HCT116 (cell line): ENCODE measurements around the gene SEMA6D. TPM values are rescaled to one million over a fixed set of nuclear protein-coding genes. Genes with fewer than 3 reads are reported as not detected.

ENCODE experiments used
- ATAC-seq: fragments of 200-7000 bp; cut with Tn5 transposase; 2 replicates; pipeline ENCODE4 v1.9.1; 2020; ENCODE audit warnings: mild to moderate bottlenecking, moderate library complexity
- BruUV-seq: library from RNA; stranded (reverse); fragments of 400-500 nt; replicated peaks from 2 replicates; lab custom pipeline; 2021; lab: Mats Ljungman, UMichigan
- CTCF ChIA-PET: fragments of 300-600 bp; sonication (Branson Sonifier 250); formaldehyde crosslinking; loops from one replicate; lab custom pipeline; 2021; ENCODE audit warnings: antibody characterized with exemption; lab: Charles Lee
- POLR2A ChIA-PET: fragments of 300-600, 350-600 bp; sonication (Branson Sonifier 250); formaldehyde crosslinking; loops from one replicate; lab custom pipeline; 2021; ENCODE audit warnings: antibody characterized with exemption; lab: Charles Lee
- RAD21 ChIA-PET, 2 experiments: fragments of 300-600 bp; sonication (Branson Sonifier 250); formaldehyde crosslinking; loops; one replicate each; lab custom pipeline; 2023; ENCODE audit warnings: low total read pairs in 2 of 2; ENCODE audit not compliant: uncharacterized antibody in 2 of 2, unreplicated experiment in 2 of 2, low non-redundant PET in 1 of 2; lab: Charles Lee
- DNase-seq: peaks from one replicate; pipeline ENCODE4 v3.0.0-alpha.2; 2010; ENCODE audit warnings: low read depth, low spot score
- H2AFZ ChIP-seq: fragments of 200-600 bp; shearing (Covaris generic), sonication (generic); 2 replicates; pipeline ENCODE4 v1.6.1; 2017; ENCODE audit warnings: low read depth, mixed run types, mixed read lengths, antibody characterized with exemption, low read length; ENCODE audit not compliant: poor library complexity, severe bottlenecking
- H3K27ac ChIP-seq: 2 replicates; pipeline ENCODE4 v1.5.1; 2012; ENCODE audit warnings: low read depth, low read length
- H3K27me3 ChIP-seq: fragments of 200-600 bp; sonication (generic); 2 replicates; pipeline ENCODE4 v1.6.1; 2016; ENCODE audit warnings: mixed run types, low read length, mixed read lengths; ENCODE audit not compliant: insufficient read depth
- H3K36me3 ChIP-seq, 2 experiments: fragments of 200-500 bp in 1 of 2; fragments of 200-600 bp in 1 of 2; sonication (Bioruptor generic) in 1 of 2; sonication (generic) in 1 of 2; 2 replicates each; pipeline versions ENCODE4 v1.5.1 to v1.6.1; 2014 to 2016; ENCODE audit warnings: low read length in 2 of 2, inconsistent platforms in 1 of 2, mixed read lengths in 1 of 2, mixed run types in 1 of 2; ENCODE audit not compliant: insufficient read depth in 2 of 2, control insufficient read depth in 1 of 2
- H3K4me1 ChIP-seq, 2 experiments: fragments of 200-600 bp in 1 of 2; sonication (generic) in 1 of 2; 2 replicates each; pipeline versions ENCODE4 v1.5.1 to v1.6.1; 2012 to 2017; ENCODE audit warnings: low read length in 2 of 2, inconsistent platforms in 1 of 2, mild to moderate bottlenecking in 1 of 2, mixed read lengths in 1 of 2, mixed run types in 1 of 2, moderate library complexity in 1 of 2; ENCODE audit not compliant: insufficient read depth in 2 of 2, control insufficient read depth in 1 of 2
- H3K4me2 ChIP-seq: fragments of 200-600 bp; sonication (generic); 2 replicates; pipeline ENCODE4 v1.6.1; 2017; ENCODE audit warnings: mixed run types, low read length, mixed read lengths
- H3K4me3 ChIP-seq, 2 experiments: fragments of 200-600 bp in 1 of 2; sonication (generic) in 1 of 2; replicated peaks in 1 of 2; 2 replicates each; pipeline ENCODE4 v1.5.1; 2011 to 2016; ENCODE audit warnings: low read length in 2 of 2, control low read depth in 1 of 2, low read depth in 1 of 2, mild to moderate bottlenecking in 1 of 2, mixed read lengths in 1 of 2, mixed run types in 1 of 2
- H3K79me2 ChIP-seq: fragments of 200-600 bp; sonication (generic); 2 replicates; pipeline ENCODE4 v1.6.1; 2017; ENCODE audit warnings: mild to moderate bottlenecking, mixed run types, low read length, moderate library complexity, mixed read lengths; ENCODE audit not compliant: insufficient read depth
- H3K9ac ChIP-seq: fragments of 200-600 bp; sonication (generic); 2 replicates; pipeline ENCODE4 v1.6.1; 2016; ENCODE audit warnings: low read length, mixed read lengths
- H3K9me2 ChIP-seq: fragments of 200-600 bp; sonication (generic), shearing (Covaris generic); 2 replicates; pipeline ENCODE4 v1.6.1; 2017; ENCODE audit warnings: mixed run types, mild to moderate bottlenecking, moderate library complexity; ENCODE audit not compliant: insufficient read depth
- H3K9me3 ChIP-seq, 2 experiments: fragments of 200-500 bp in 1 of 2; fragments of 200-600 bp in 1 of 2; sonication (Bioruptor generic) in 1 of 2; sonication (generic) in 1 of 2; 2 replicates each; pipeline ENCODE4 v1.6.1; 2014 to 2017; ENCODE audit warnings: low read length in 2 of 2, mixed read lengths in 2 of 2, inconsistent platforms in 1 of 2, low read depth in 1 of 2, mild to moderate bottlenecking in 1 of 2, mixed run types in 1 of 2, moderate library complexity in 1 of 2; ENCODE audit not compliant: control insufficient read depth in 1 of 2, insufficient read depth in 1 of 2
- H4K20me1 ChIP-seq: fragments of 200-600 bp; sonication (generic), shearing (Covaris generic); 2 replicates; pipeline ENCODE4 v1.6.1; 2017; ENCODE audit warnings: mixed run types, mild to moderate bottlenecking, moderate library complexity; ENCODE audit not compliant: insufficient read depth
- CBX3 ChIP-seq: IDR thresholded peaks from 2 replicates; pipeline ENCODE4 v1.6.1; 2012; ENCODE audit warnings: low read depth
- CEBPB ChIP-seq: IDR thresholded peaks from 2 replicates; pipeline ENCODE4 v1.6.1; 2012; ENCODE audit warnings: low read depth
- ELF1 ChIP-seq: IDR thresholded peaks from 2 replicates; pipeline ENCODE4 v1.6.1; 2012; ENCODE audit warnings: low read depth, borderline replicate concordance
- EZH2 ChIP-seq: fragments of 200-600 bp; sonication (generic); IDR thresholded peaks from 2 replicates; pipeline ENCODE4 v1.6.1; 2017; ENCODE audit warnings: antibody characterized with exemption, mixed run types
- EZH2phosphoT487 ChIP-seq: fragments of 200-600 bp; IDR thresholded peaks from 2 replicates; pipeline ENCODE4 v1.6.1; 2018; ENCODE audit warnings: antibody characterized with exemption, borderline replicate concordance
- FOSL1 ChIP-seq: IDR thresholded peaks from 2 replicates; pipeline ENCODE4 v1.6.1; 2012; ENCODE audit warnings: low read depth
- JUND ChIP-seq: IDR thresholded peaks from 2 replicates; pipeline ENCODE4 v1.6.1; 2012
- POLR2A ChIP-seq: IDR thresholded peaks from 2 replicates; pipeline ENCODE4 v1.7.0; 2011; ENCODE audit warnings: borderline replicate concordance; ENCODE audit not compliant: insufficient read depth, insufficient read length; ENCODE audit errors: extremely low read depth
- POLR2AphosphoS5 ChIP-seq: IDR thresholded peaks from 2 replicates; pipeline ENCODE4 v1.6.1; 2011; ENCODE audit warnings: mild to moderate bottlenecking, low read depth, low read length, moderate library complexity
- RAD21 ChIP-seq: IDR thresholded peaks from 2 replicates; pipeline ENCODE4 v1.6.1; 2012; ENCODE audit warnings: low read depth, mild to moderate bottlenecking
- SIN3A ChIP-seq: IDR thresholded peaks from 2 replicates; pipeline ENCODE4 v1.6.1; 2012; ENCODE audit warnings: low read depth
- SP1 ChIP-seq: IDR thresholded peaks from 2 replicates; pipeline ENCODE4 v1.6.1; 2012; ENCODE audit warnings: low read depth
- SRF ChIP-seq: IDR thresholded peaks from 2 replicates; pipeline ENCODE4 v1.6.1; 2012; ENCODE audit warnings: low read depth
- TCF7L2 ChIP-seq: IDR thresholded peaks from 2 replicates; pipeline ENCODE4 v1.7.0; 2011; ENCODE audit warnings: borderline replicate concordance, inconsistent platforms; ENCODE audit not compliant: insufficient read depth, insufficient read length; ENCODE audit errors: extremely low read depth
- ZFX ChIP-seq: fragments of 450-650 bp; IDR thresholded peaks from 2 replicates; pipeline ENCODE4 v1.6.1; 2017
- ZNF274 ChIP-seq: fragments of 200-500 bp; sonication (Bioruptor generic); IDR thresholded peaks from 2 replicates; pipeline ENCODE4 v1.6.1; 2014; ENCODE audit warnings: mild to moderate bottlenecking, low read depth, low read length, inconsistent platforms
- intact Hi-C: fragments of 100-400 bp; cut with micrococcal nuclease; formaldehyde crosslinking; loops from 2 replicates; pipeline ENCODE4 v1.10.0; 2022
- total RNA-seq: library from RNA; stranded (reverse); gene quantifications from one replicate; pipeline ENCODE4 v1.2.1, GENCODE V29; 2021; ENCODE audit not compliant: unreplicated experiment
- TF ChIP-seq, protein P1 (sequence below): IDR thresholded peaks from 2 replicates; pipeline ENCODE4 v1.6.1; 2011; ENCODE audit warnings: mild to moderate bottlenecking, low read length, moderate library complexity; ENCODE audit not compliant: insufficient replicate concordance; ENCODE audit errors: extremely low read depth
- TF ChIP-seq, protein P2 (sequence below): IDR thresholded peaks from 2 replicates; pipeline ENCODE4 v1.6.1; 2012
- TF ChIP-seq, protein P3 (sequence below): IDR thresholded peaks from 2 replicates; pipeline ENCODE4 v1.6.1; 2012
- TF ChIP-seq, protein P4 (sequence below): IDR thresholded peaks from 2 replicates; pipeline ENCODE4 v1.6.1; 2012; ENCODE audit warnings: low read depth

SEMA6D gene
- total RNA-seq, 1 experiment from 2014 or later, result 0.02 TPM

DNA sequence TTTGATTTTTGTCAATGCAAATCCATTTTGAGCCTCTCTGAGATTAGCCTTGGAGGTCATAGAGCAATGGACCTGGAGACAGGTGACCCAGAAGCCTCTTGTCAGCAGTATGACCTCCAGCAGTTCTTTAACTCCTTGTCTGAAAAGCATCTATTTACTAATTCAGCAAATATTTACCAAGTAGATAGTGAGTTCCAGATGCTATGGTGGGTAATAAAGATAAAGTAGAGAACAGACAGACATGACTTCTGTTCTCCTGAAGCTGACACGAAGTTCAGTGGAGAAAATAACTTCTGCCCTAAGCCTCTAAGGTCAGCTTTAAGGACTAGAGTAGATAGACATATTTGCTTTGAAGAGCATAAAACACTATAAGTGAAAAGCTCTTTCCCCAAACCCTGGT, 26.6 kb downstream of the SEMA6D start:
- BruUV-seq, result no TSS peak
- H3K9ac ChIP-seq, result no peak overlapping the region
- intact Hi-C loops, result no loop called here
- H3K36me3 ChIP-seq, result no peaks in the 10 kb centered on the region
- H3K4me2 ChIP-seq, result no peak overlapping the region
- RAD21 ChIA-PET, result no interaction called here
- no peaks in the 10 kb centered on the region for H4K20me1 ChIP-seq
- TF ChIP-seq EZH2 (no peak), RAD21 (no peak), JUND (no peak), CBX3 (no peak), ELF1 (no peak), FOSL1 (no peak), SRF (no peak), SP1 (no peak), ZNF274 (no peak), EZH2phosphoT487 (no peak), POLR2AphosphoS5 (no peak), CEBPB (no peak), SIN3A (no peak), POLR2A (no peak), ZFX (no peak), TCF7L2 (no peak)
- TF ChIP-seq, protein P1, sequence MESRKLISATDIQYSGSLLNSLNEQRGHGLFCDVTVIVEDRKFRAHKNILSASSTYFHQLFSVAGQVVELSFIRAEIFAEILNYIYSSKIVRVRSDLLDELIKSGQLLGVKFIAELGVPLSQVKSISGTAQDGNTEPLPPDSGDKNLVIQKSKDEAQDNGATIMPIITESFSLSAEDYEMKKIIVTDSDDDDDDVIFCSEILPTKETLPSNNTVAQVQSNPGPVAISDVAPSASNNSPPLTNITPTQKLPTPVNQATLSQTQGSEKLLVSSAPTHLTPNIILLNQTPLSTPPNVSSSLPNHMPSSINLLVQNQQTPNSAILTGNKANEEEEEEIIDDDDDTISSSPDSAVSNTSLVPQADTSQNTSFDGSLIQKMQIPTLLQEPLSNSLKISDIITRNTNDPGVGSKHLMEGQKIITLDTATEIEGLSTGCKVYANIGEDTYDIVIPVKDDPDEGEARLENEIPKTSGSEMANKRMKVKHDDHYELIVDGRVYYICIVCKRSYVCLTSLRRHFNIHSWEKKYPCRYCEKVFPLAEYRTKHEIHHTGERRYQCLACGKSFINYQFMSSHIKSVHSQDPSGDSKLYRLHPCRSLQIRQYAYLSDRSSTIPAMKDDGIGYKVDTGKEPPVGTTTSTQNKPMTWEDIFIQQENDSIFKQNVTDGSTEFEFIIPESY, result no peak
- TF ChIP-seq, protein P2, sequence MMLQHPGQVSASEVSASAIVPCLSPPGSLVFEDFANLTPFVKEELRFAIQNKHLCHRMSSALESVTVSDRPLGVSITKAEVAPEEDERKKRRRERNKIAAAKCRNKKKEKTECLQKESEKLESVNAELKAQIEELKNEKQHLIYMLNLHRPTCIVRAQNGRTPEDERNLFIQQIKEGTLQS, result no peak
- TF ChIP-seq, protein P3, sequence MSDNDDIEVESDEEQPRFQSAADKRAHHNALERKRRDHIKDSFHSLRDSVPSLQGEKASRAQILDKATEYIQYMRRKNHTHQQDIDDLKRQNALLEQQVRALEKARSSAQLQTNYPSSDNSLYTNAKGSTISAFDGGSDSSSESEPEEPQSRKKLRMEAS, result no peak
- TF ChIP-seq, protein P4, sequence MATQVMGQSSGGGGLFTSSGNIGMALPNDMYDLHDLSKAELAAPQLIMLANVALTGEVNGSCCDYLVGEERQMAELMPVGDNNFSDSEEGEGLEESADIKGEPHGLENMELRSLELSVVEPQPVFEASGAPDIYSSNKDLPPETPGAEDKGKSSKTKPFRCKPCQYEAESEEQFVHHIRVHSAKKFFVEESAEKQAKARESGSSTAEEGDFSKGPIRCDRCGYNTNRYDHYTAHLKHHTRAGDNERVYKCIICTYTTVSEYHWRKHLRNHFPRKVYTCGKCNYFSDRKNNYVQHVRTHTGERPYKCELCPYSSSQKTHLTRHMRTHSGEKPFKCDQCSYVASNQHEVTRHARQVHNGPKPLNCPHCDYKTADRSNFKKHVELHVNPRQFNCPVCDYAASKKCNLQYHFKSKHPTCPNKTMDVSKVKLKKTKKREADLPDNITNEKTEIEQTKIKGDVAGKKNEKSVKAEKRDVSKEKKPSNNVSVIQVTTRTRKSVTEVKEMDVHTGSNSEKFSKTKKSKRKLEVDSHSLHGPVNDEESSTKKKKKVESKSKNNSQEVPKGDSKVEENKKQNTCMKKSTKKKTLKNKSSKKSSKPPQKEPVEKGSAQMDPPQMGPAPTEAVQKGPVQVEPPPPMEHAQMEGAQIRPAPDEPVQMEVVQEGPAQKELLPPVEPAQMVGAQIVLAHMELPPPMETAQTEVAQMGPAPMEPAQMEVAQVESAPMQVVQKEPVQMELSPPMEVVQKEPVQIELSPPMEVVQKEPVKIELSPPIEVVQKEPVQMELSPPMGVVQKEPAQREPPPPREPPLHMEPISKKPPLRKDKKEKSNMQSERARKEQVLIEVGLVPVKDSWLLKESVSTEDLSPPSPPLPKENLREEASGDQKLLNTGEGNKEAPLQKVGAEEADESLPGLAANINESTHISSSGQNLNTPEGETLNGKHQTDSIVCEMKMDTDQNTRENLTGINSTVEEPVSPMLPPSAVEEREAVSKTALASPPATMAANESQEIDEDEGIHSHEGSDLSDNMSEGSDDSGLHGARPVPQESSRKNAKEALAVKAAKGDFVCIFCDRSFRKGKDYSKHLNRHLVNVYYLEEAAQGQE, result no peak
- TF ChIP-seq, all 23 proteins: peak for 0
- Histone ChIP-seq H2AFZ (no peak overlapping the region), H3K4me3 (no peak overlapping the region), H3K9me2 (no peaks in the 10 kb centered on the region), H3K9me3 (peaks cover 8 to 40% of the 10 kb centered on the region in 2 experiments; a peak in 2 of 4 replicates), H3K27me3 (no peaks in the 10 kb centered on the region), H3K79me2 (no peaks in the 10 kb centered on the region), H3K27ac (no peak overlapping the region), H3K4me1 (no peaks in the 10 kb centered on the region)
- ChIA-PET POLR2A (no interaction called here), CTCF (no interaction called here)
- ATAC-seq, result no peak
- DNase-seq, result no peak
